ENCODE data around the gene PILRA.

Gene PILRA

DNA sequence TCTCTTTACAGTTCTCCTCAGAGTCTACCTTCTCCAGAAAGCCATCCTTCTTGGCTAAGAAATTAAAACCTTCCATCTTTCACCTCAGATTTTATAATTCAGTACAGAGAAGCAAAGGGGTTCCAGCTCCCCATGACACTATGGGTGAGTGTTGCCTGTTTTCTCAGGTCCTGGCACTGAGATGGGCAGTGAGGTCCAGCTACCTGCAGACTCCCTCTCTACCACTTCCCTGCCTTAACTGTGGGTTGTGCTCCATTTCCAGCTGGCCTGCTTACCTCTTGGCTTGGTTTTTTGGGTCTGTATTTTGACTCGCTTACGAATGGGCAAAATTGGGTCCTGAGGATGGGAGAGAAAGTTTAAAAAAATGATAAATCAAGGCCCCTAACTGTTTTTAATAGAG lies 29.0 kb downstream of the PILRA start:
- H3K4me3 ChIP-seq (replicated peaks in 1 of 2; ENCODE audit: low read depth in 2 of 2, low read length in 2 of 2), result no peak overlapping the region
- TF ChIP-seq, protein P1, sequence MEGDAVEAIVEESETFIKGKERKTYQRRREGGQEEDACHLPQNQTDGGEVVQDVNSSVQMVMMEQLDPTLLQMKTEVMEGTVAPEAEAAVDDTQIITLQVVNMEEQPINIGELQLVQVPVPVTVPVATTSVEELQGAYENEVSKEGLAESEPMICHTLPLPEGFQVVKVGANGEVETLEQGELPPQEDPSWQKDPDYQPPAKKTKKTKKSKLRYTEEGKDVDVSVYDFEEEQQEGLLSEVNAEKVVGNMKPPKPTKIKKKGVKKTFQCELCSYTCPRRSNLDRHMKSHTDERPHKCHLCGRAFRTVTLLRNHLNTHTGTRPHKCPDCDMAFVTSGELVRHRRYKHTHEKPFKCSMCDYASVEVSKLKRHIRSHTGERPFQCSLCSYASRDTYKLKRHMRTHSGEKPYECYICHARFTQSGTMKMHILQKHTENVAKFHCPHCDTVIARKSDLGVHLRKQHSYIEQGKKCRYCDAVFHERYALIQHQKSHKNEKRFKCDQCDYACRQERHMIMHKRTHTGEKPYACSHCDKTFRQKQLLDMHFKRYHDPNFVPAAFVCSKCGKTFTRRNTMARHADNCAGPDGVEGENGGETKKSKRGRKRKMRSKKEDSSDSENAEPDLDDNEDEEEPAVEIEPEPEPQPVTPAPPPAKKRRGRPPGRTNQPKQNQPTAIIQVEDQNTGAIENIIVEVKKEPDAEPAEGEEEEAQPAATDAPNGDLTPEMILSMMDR (IDR thresholded peaks at IDR 0.05; ENCODE audit: low read depth, low read length), result no peak
- no peak for DNase-seq (ENCODE audit: low read depth in 2 of 2)

DNA sequence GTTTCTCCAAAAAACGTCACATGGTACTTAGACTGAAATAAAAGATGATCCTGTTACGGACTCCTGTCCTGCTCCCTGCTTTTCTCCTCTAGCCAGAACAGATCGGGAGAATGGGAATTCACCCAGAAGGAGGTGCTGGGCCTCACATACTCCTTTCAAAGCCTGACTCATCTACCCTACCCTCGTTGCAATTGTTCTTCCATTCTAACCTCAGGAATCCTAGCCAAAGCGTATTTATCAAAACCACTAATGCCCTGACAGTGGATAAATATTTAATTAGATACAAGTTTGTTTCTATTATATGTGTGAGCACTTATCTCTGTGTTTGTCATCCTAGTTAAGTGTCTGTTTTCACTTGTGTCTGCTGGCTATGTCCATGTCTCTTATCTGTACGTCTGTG lies 33.5 kb downstream of the PILRA start:
- TF ChIP-seq, protein P1 (IDR thresholded peaks at IDR 0.05; ENCODE audit: low read depth, low read length), result no peak
- H3K4me3 ChIP-seq (replicated peaks in 1 of 2; ENCODE audit: low read depth in 2 of 2, low read length in 2 of 2), result no peak overlapping the region
- DNase-seq (ENCODE audit: low read depth in 2 of 2), result peak; percentile 54 to 71

DNA sequence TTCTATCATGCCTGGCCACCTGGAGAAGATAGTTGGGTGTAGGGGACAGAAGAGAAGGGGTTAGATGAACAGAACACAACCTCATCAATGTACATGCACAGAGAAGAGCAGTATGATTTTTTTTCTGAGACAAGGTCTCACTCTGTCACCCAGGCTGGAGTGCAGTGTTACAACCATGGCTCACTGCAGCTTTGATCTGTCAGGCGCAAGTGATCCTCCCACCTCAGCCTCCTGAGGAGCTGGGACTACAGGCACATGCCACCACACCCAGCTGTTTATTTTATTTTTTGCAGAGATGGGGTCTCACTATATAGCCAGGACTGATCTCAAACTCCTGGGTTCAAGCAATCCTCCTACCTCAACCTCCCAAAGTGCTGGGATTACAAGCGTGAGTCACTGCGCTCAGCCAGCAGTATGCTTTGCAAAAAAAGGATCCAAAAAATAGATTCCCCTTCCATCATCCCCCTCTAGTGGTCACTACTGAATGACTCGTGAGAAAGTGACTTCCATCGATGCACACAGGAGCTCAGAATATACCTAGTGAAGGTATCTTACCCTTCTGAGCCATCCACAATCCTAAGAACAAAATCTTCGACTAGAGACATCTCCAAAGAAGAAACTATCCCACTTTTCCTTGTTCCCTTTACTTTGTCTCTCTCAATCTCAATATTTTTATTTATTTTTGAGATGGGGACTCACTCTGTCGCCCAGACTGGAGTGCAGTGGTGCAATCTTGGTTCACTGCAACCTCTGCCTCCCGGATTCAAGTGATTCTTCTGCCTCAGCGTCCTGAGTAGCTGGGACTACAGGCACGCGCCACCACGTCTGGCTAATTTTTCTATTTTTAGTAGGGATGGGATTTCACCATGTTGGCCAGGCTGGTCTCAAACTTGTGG lies 34.2 kb downstream of the PILRA start:
- TF ChIP-seq, protein P1 (IDR thresholded peaks at IDR 0.05; ENCODE audit: low read depth, low read length), result peak; percentile 67
- peak; percentile 86 to 89 for DNase-seq (ENCODE audit: low read depth in 2 of 2)

DNA sequence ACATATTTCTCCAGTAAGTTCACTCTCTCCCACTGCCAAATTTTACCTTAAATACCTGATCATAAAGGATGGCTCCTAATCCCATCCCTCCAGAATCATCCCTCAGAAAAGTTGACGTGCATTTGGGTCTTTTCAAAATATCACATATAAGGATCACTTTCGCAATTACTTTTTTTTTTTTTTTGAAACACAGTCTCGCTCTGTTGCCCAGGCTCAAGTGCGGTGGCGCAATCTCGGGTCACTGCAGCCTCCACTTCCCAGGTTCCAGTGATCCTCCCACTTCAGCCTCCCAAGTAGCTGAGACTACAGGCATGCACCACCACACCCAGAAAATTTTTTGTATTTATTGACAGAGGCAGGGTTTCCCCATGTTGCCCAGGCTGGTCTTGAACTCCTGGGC lies 37.8 kb downstream of the PILRA start:
- H3K4me3 ChIP-seq (replicated peaks in 1 of 2; ENCODE audit: low read depth in 2 of 2, low read length in 2 of 2), result no peak overlapping the region
- TF ChIP-seq, protein P1 (IDR thresholded peaks at IDR 0.05; ENCODE audit: low read depth, low read length), result no peak
- no peak for DNase-seq (ENCODE audit: low read depth in 2 of 2)

More for the DNA sequence above, 34.2 kb downstream of the PILRA start:
- no peak overlapping the region for H3K4me3 ChIP-seq (replicated peaks in 1 of 2; ENCODE audit: low read depth in 2 of 2, low read length in 2 of 2)

DNA sequence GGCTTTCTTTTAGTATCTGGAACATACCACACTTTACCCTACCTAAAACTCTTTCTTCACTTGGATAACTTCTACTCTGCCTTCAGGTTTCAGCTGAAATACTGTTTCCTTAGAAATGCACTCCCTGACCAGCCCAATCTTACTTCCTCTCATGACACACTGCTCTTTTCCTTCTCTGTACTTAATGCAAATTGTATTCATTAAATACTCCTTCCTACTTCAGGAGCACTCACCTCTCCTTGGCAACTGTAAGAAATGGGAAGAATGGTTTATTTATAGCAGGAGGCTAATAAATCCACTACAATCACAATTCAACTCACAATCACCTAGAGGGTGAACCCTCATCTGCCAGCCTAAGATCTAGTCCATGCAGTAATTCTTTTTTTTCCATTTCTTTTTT lies 40.1 kb downstream of the PILRA start:
- H3K4me3 ChIP-seq (replicated peaks in 1 of 2; ENCODE audit: low read depth in 2 of 2, low read length in 2 of 2), result no peak overlapping the region
- TF ChIP-seq, protein P1 (IDR thresholded peaks at IDR 0.05; ENCODE audit: low read depth, low read length), result no peak
- no peak for DNase-seq (ENCODE audit: low read depth in 2 of 2)

DNA sequence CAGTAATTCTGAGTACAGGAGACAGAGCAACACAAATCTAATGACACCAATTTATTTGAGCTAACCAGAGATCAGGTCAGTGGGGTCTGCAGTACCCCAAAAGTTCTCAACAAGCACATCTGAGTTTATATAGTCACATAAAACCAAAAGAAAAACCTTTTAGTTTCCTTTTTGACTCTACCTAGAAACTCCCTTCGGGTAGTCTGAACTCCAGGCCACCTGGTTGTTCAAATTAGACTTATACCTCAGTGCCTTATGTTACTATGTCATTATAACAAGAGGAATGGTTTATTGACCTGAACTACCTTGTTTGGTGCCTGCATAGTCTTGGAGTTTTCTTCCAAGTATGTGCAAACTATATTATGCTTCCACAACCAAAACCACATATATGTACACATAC lies 40.6 kb downstream of the PILRA start:
- DNase-seq (ENCODE audit: low read depth in 2 of 2), result no peak
- H3K4me3 ChIP-seq (replicated peaks in 1 of 2; ENCODE audit: low read depth in 2 of 2, low read length in 2 of 2), result no peak overlapping the region
- TF ChIP-seq, protein P1 (IDR thresholded peaks at IDR 0.05; ENCODE audit: low read depth, low read length), result no peak
